ENCODE results near the gene SCN8A.
"Not testable (repeated sequence)": the region's sequence is repeated elsewhere in the genome, so short reads cannot be mapped to it uniquely, and the experiment has no call there.

SCN8A gene

GRCh38 chr12:51591016-51591901 is at the start of gene SCN8A:
SCN8A (plus strand) TSS chr12:51591233; CDS start chr12:51662818, 71,585 bp downstream.
- no peak for DNase-seq (ENCODE audit: low read depth, low spot score)
- H3K27ac ChIP-seq: no peak within 1 kb of the TSS

- no peak for DNase-seq (ENCODE audit: low read depth, low spot score)
- no peak overlapping the region for H3K27ac ChIP-seq
Observed at GRCh38 chr12:51546097-51546496, 44.9 kb upstream of the SCN8A start.

GRCh38 chr12:51547606-51548005 is 43.4 kb upstream of the SCN8A start:
- H3K27ac ChIP-seq: no peak overlapping the region

GRCh38 chr12:51548241-51548640 is 42.8 kb upstream of the SCN8A start:
- DNase-seq (ENCODE audit: low read depth, low spot score): no peak
- H3K27ac ChIP-seq: no peak overlapping the region

More at GRCh38 chr12:51547606-51548005, 43.4 kb upstream of the SCN8A start:
- no peak for DNase-seq (ENCODE audit: low read depth, low spot score)

GRCh38 chr12:51549637-51550036 is 41.4 kb upstream of the SCN8A start:
- no peak for DNase-seq (ENCODE audit: low read depth, low spot score)
- H3K27ac ChIP-seq: no peak overlapping the region

- peak overlapping the region; percentile 70 for H3K27ac ChIP-seq
- DNase-seq (ENCODE audit: low read depth, low spot score): not testable (repeated sequence)
Observed at GRCh38 chr12:51568271-51569032, 22.6 kb upstream of the SCN8A start.

- H3K27ac ChIP-seq: no peak overlapping the region
- no peak for DNase-seq (ENCODE audit: low read depth, low spot score)
Observed at GRCh38 chr12:51579321-51579850, 11.6 kb upstream of the SCN8A start.

GRCh38 chr12:51589060-51589459 is 2.0 kb upstream of the SCN8A start:
- no peak for DNase-seq (ENCODE audit: low read depth, low spot score)

GRCh38 chr12:51589557-51590176 is 1.4 kb upstream of the SCN8A start:
- no peak for DNase-seq (ENCODE audit: low read depth, low spot score)
- no peak overlapping the region for H3K27ac ChIP-seq

More at GRCh38 chr12:51589060-51589459, 2.0 kb upstream of the SCN8A start:
- no peak overlapping the region for H3K27ac ChIP-seq

GRCh38 chr12:51590347-51591015 is 552 bp upstream of the SCN8A start:
- DNase-seq (ENCODE audit: low read depth, low spot score): no peak
- H3K27ac ChIP-seq: no peak overlapping the region

- no peak for DNase-seq (ENCODE audit: low read depth, low spot score)
- H3K27ac ChIP-seq: no peak overlapping the region
Observed at GRCh38 chr12:51592034-51592705, 1.1 kb downstream of the SCN8A start.

- no peak for DNase-seq (ENCODE audit: low read depth, low spot score)
Observed at GRCh38 chr12:51593021-51593420, 2.0 kb downstream of the SCN8A start.

GRCh38 chr12:51593539-51593938 is 2.5 kb downstream of the SCN8A start:
- no peak for DNase-seq (ENCODE audit: low read depth, low spot score)
- H3K27ac ChIP-seq: no peak overlapping the region

More at GRCh38 chr12:51593021-51593420, 2.0 kb downstream of the SCN8A start:
- H3K27ac ChIP-seq: no peak overlapping the region

GRCh38 chr12:51598156-51598555 is 7.1 kb downstream of the SCN8A start:
- H3K27ac ChIP-seq: no peak overlapping the region
- DNase-seq (ENCODE audit: low read depth, low spot score): no peak

GRCh38 chr12:51600721-51601120 is 9.7 kb downstream of the SCN8A start:
- H3K27ac ChIP-seq: no peak overlapping the region
- no peak for DNase-seq (ENCODE audit: low read depth, low spot score)

- no peak overlapping the region for H3K27ac ChIP-seq
- no peak for DNase-seq (ENCODE audit: low read depth, low spot score)
Observed at GRCh38 chr12:51601241-51601640, 10.2 kb downstream of the SCN8A start.

GRCh38 chr12:51605896-51606295 is 14.9 kb downstream of the SCN8A start:
- H3K27ac ChIP-seq; DNase-seq (ENCODE audit: low read depth, low spot score): not testable (repeated sequence)

- DNase-seq (ENCODE audit: low read depth, low spot score); H3K27ac ChIP-seq: not testable (repeated sequence)
Observed at GRCh38 chr12:51607197-51607596, 16.2 kb downstream of the SCN8A start.

- no peak for DNase-seq (ENCODE audit: low read depth, low spot score)
- no peak overlapping the region for H3K27ac ChIP-seq
Observed at GRCh38 chr12:51620448-51620847, 29.4 kb downstream of the SCN8A start.

Data from epithelial cell of prostate (primary cell).